ENCODE data around the gene ENPP1. TPM values are rescaled to one million over a fixed set of nuclear protein-coding genes. Genes with fewer than 3 reads are reported as not detected.

Gene ENPP1
- total and polyA plus RNA-seq, 2 experiments from 2014 or later = 34.2 to 53.7 TPM

DNA sequence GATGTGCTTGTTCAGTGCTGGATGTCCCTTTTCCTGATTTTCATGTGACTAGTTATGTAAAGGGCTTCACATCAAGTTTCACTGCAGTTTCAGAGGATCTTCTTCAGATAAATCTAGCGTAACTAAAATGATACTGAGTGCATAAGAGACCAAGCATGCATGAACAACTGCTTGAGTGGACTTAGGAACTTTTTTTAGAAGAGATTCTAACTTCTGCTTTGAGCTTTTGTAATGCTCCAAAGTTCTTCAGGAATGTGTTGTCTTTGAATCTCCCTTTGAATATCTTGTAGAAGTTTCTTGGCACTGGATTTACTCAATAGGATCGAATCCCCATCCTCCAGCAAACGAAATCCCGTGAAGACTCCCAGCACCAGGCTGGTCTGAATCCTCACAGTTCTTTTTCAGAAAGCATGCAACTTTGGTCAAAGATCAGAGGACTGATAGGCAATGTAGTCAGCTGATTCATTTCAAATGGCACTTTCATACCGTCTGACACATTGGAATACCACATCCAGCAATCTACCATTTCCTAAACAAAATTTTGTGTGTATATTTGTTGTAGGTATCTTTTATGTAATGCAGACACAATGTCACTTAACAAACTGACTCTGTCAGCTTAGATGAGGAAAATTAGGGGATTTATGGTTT is 33.2 kb downstream of the ENPP1 start:
- in situ Hi-C loops (cut with MboI) = no loop called here

DNA sequence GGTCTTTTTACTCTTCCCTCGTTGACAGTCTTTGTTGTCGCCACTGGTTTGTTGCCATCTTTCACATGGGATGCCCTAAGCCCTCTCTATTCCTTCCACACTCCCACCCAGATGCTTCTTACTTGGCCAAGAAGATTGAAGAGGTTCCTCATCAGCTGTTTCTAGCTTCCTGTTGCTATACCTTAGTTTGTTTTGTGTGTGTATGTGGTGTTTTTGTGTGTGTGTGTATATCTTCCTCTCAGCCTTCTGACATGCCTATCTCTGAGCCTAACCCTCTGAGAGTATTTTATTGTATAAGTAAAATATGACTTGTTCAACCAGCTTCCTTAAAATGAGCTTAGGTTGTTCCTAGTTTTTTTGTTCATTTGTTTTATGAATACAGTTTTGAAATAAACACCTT is 35.9 kb downstream of the ENPP1 start:
- H3K9me3 ChIP-seq (ENCODE audit: low read depth) = no peaks in the 10 kb centered on the region
- DNase-seq = no peak
- H2AFZ ChIP-seq = no peak overlapping the region
- H3K27me3 ChIP-seq (replicated peaks; ENCODE audit: insufficient read depth) = no peaks in the 10 kb centered on the region
- peaks cover 23% of the 10 kb centered on the region; the same call in 1 of the 2 replicates for H3K79me2 ChIP-seq (ENCODE audit: insufficient read depth)
- no peak overlapping the region for H3K4me3 ChIP-seq
- peaks cover 2% of the 10 kb centered on the region; the same call in 1 of the 2 replicates for H3F3A ChIP-seq (ENCODE audit: insufficient read depth)
- H3K4me2 ChIP-seq (ENCODE audit: unreplicated experiment) = no peak overlapping the region
- H3K4me1 ChIP-seq (ENCODE audit: insufficient read depth) = no peaks in the 10 kb centered on the region
- 0 out of 2 replicates have a peak, but pooled peaks cover 2% of the 10 kb centered on the region for H4K20me1 ChIP-seq (ENCODE audit: insufficient read depth)
- H3K9ac ChIP-seq = no peak overlapping the region
- TF ChIP-seq EZH2phosphoT487 (IDR thresholded peaks at IDR 0.05; ENCODE audit: insufficient read depth, low read depth) (no peak), EZH2 (IDR thresholded peaks at IDR 0.05; ENCODE audit: insufficient read depth, poor library complexity, severe bottlenecking) (no peak)
- 100% methylated on average over 2 of the region's 2 CpGs for WGBS, 2 experiments (ENCODE audit: low coverage in 1 of 2, low lambda C conversion rate in 2 of 2, missing lambda C conversion rate in 2 of 2)
- in situ Hi-C loops (cut with MboI) = no loop called here
- no peak overlapping the region for H3K27ac ChIP-seq
- H3K36me3 ChIP-seq (ENCODE audit: low read depth) = no peaks in the 10 kb centered on the region
- no peaks in the 10 kb centered on the region for H3K9me2 ChIP-seq (ENCODE audit: insufficient read depth)

More for the DNA sequence above, 33.2 kb downstream of the ENPP1 start:
- H3K4me3 ChIP-seq = no peak overlapping the region
- WGBS, 2 experiments (ENCODE audit: low coverage in 1 of 2, low lambda C conversion rate in 2 of 2, missing lambda C conversion rate in 2 of 2) = 89 to 96% methylated on average over 5 of the region's 5 CpGs
- H3K9ac ChIP-seq = no peak overlapping the region
- H3K79me2 ChIP-seq (ENCODE audit: insufficient read depth) = peaks cover 29% of the 10 kb centered on the region
- no peaks in the 10 kb centered on the region for H3K9me3 ChIP-seq (ENCODE audit: low read depth)
- TF ChIP-seq EZH2phosphoT487 (IDR thresholded peaks at IDR 0.05; ENCODE audit: insufficient read depth, low read depth) (no peak), EZH2 (IDR thresholded peaks at IDR 0.05; ENCODE audit: insufficient read depth, poor library complexity, severe bottlenecking) (no peak)
- peaks cover 9% of the 10 kb centered on the region for H3K4me1 ChIP-seq (ENCODE audit: insufficient read depth)
- H3K27ac ChIP-seq = no peak overlapping the region
- H4K20me1 ChIP-seq (ENCODE audit: insufficient read depth) = 0 out of 2 replicates have a peak, but pooled peaks cover 4% of the 10 kb centered on the region
- no peak for DNase-seq
- H3F3A ChIP-seq (ENCODE audit: insufficient read depth) = peaks cover 8% of the 10 kb centered on the region; the same call in 1 of the 2 replicates
- no peak overlapping the region for H2AFZ ChIP-seq
- H3K36me3 ChIP-seq (ENCODE audit: low read depth) = no peaks in the 10 kb centered on the region
- H3K4me2 ChIP-seq (ENCODE audit: unreplicated experiment) = no peak overlapping the region
- no peaks in the 10 kb centered on the region for H3K27me3 ChIP-seq (replicated peaks; ENCODE audit: insufficient read depth)
- H3K9me2 ChIP-seq (ENCODE audit: insufficient read depth) = no peaks in the 10 kb centered on the region

DNA sequence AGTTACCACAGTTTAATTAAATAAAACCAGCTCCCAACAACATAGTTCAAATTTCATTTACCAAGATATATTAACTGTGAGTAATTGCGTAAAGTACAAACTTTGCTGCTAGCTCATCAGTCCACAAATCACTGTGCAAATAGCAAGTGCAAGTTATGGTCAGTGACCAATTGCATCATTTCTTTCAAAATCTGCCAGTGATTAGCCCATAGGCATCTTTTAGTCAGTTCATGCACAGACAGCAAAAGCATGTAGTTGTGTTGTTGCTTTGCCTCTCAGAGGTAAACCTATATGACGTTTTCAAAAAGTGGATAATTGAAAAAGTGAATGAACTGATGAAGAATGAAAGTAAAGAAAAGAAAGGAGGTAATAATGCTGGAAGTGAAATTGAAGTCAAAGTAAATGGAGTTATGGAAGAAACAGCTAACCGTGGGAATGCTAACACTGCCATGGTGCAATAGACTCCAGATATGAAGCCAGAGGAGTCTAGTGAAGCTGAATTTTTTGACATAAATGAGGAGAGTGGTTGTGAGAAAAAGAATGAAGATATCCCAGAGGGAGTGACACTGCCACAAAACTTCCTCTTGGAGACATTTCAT is 36.5 kb downstream of the ENPP1 start:
- H3F3A ChIP-seq (ENCODE audit: insufficient read depth) = no peaks in the 10 kb centered on the region; the same call in 1 of the 2 replicates
- H3K9me3 ChIP-seq (ENCODE audit: low read depth) = no peaks in the 10 kb centered on the region
- WGBS, 2 experiments (ENCODE audit: low coverage in 1 of 2, low lambda C conversion rate in 2 of 2, missing lambda C conversion rate in 2 of 2) = 83 to 92% methylated on average over 3 of the region's 3 CpGs
- TF ChIP-seq EZH2phosphoT487 (IDR thresholded peaks at IDR 0.05; ENCODE audit: insufficient read depth, low read depth) = no peak
- TF ChIP-seq EZH2 (IDR thresholded peaks at IDR 0.05; ENCODE audit: insufficient read depth, poor library complexity, severe bottlenecking) = no peak
- no peak overlapping the region for H3K9ac ChIP-seq
- H3K27ac ChIP-seq = no peak overlapping the region
- no peaks in the 10 kb centered on the region for H4K20me1 ChIP-seq (ENCODE audit: insufficient read depth)
- H3K27me3 ChIP-seq (replicated peaks; ENCODE audit: insufficient read depth) = no peaks in the 10 kb centered on the region
- no peak overlapping the region for H3K4me3 ChIP-seq
- DNase-seq = peak; percentile 46
- in situ Hi-C loops (cut with MboI) = no loop called here
- H2AFZ ChIP-seq = no peak overlapping the region
- no peaks in the 10 kb centered on the region for H3K36me3 ChIP-seq (ENCODE audit: low read depth)
- H3K9me2 ChIP-seq (ENCODE audit: insufficient read depth) = no peaks in the 10 kb centered on the region
- peaks cover 23% of the 10 kb centered on the region; the same call in 1 of the 2 replicates for H3K79me2 ChIP-seq (ENCODE audit: insufficient read depth)
- no peaks in the 10 kb centered on the region for H3K4me1 ChIP-seq (ENCODE audit: insufficient read depth)
- no peak overlapping the region for H3K4me2 ChIP-seq (ENCODE audit: unreplicated experiment)

DNA sequence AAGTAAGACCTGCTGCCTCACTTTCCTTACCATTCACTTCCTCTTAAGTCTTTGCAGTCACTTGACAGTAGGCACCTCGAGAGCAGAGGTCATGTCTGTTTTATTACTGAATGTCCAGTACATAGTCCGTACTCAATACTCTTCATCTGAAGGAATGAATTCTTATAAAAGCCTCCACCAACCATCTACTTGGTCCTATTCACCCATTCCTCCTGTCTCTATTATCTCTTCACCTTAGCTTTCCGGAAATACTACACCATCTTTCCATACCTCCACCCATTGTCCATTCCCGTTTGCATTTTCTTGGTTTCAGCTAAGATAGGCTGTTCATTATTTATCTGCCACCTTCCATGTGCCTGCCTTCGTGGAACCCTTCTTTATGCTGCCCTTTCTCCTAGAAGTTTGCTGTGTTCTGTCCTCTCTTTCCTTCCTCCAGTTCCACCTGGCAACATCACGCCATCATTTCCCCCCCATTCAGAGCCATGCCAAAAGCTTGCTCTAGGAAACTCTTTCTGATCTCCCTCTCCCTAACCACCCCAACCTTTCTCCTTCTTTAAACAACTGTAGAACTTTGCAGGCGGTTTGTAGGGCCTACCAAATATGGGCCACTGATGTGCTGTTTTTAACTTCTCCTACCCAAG is 38.3 kb downstream of the ENPP1 start:
- peaks cover 21% of the 10 kb centered on the region; the same call in 1 of the 2 replicates for H3K79me2 ChIP-seq (ENCODE audit: insufficient read depth)
- H2AFZ ChIP-seq = no peak overlapping the region
- no peaks in the 10 kb centered on the region for H3K4me1 ChIP-seq (ENCODE audit: insufficient read depth)
- no peaks in the 10 kb centered on the region for H3K27me3 ChIP-seq (replicated peaks; ENCODE audit: insufficient read depth)
- H3K4me3 ChIP-seq = no peak overlapping the region
- H3K9ac ChIP-seq = no peak overlapping the region
- peaks cover 9% of the 10 kb centered on the region for H3F3A ChIP-seq (ENCODE audit: insufficient read depth)
- no peak for TF ChIP-seq EZH2 (IDR thresholded peaks at IDR 0.05; ENCODE audit: insufficient read depth, poor library complexity, severe bottlenecking)
- no peak for TF ChIP-seq EZH2phosphoT487 (IDR thresholded peaks at IDR 0.05; ENCODE audit: insufficient read depth, low read depth)
- DNase-seq = no peak
- in situ Hi-C loops (cut with MboI) = no loop called here
- WGBS, 2 experiments (ENCODE audit: low coverage in 1 of 2, low lambda C conversion rate in 2 of 2, missing lambda C conversion rate in 2 of 2) = 87 to 89% methylated on average over 7 of the region's 7 CpGs
- H4K20me1 ChIP-seq (ENCODE audit: insufficient read depth) = no peaks in the 10 kb centered on the region
- no peak overlapping the region for H3K27ac ChIP-seq
- no peaks in the 10 kb centered on the region for H3K9me3 ChIP-seq (ENCODE audit: low read depth)
- no peaks in the 10 kb centered on the region for H3K9me2 ChIP-seq (ENCODE audit: insufficient read depth)
- no peak overlapping the region for H3K4me2 ChIP-seq (ENCODE audit: unreplicated experiment)
- peaks cover 6% of the 10 kb centered on the region; the same call in 1 of the 2 replicates for H3K36me3 ChIP-seq (ENCODE audit: low read depth)
